ENCODE results near the gene CTU2.

The CTU2 gene

GRCh38 chr16:88696441-88696840 lies 9.9 kb upstream of the CTU2 start:
- no peak for DNase-seq (ENCODE audit: low read depth in 2 of 3, low spot score in 2 of 3)

GRCh38 chr16:88697116-88697830 lies 9.0 kb upstream of the CTU2 start:
- DNase-seq (ENCODE audit: low read depth in 2 of 3, low spot score in 2 of 3): no peak

GRCh38 chr16:88697831-88698615 lies 8.3 kb upstream of the CTU2 start:
- no peak for DNase-seq (ENCODE audit: low read depth in 2 of 3, low spot score in 2 of 3)

- no peak for DNase-seq (ENCODE audit: low read depth in 2 of 3, low spot score in 2 of 3)
Observed at GRCh38 chr16:88698646-88699045, 7.7 kb upstream of the CTU2 start.

GRCh38 chr16:88699180-88699579 lies 7.1 kb upstream of the CTU2 start:
- no peak for DNase-seq (ENCODE audit: low read depth in 2 of 3, low spot score in 2 of 3)

GRCh38 chr16:88700322-88700635 lies 6.0 kb upstream of the CTU2 start:
- no peak for DNase-seq (ENCODE audit: low read depth in 2 of 3, low spot score in 2 of 3)

GRCh38 chr16:88700636-88701482 lies 5.4 kb upstream of the CTU2 start:
- peak; percentile 85 to 95 (median 87) for DNase-seq (ENCODE audit: low read depth in 2 of 3, low spot score in 2 of 3)

- no peak for DNase-seq (ENCODE audit: low read depth in 2 of 3, low spot score in 2 of 3)
Observed at GRCh38 chr16:88701581-88702370, 4.5 kb upstream of the CTU2 start.

GRCh38 chr16:88702371-88703210 lies 3.7 kb upstream of the CTU2 start:
- DNase-seq (ENCODE audit: low read depth in 2 of 3, low spot score in 2 of 3): no peak

- DNase-seq (ENCODE audit: low read depth in 2 of 3, low spot score in 2 of 3): peak in 2 of 3 experiments; percentile 62 to 63
Observed at GRCh38 chr16:88703486-88704309, 2.6 kb upstream of the CTU2 start.

- DNase-seq (ENCODE audit: low read depth in 2 of 3, low spot score in 2 of 3): no peak
Observed at GRCh38 chr16:88705076-88705684, 1.1 kb upstream of the CTU2 start.

- no peak for DNase-seq (ENCODE audit: low read depth in 2 of 3, low spot score in 2 of 3)
Observed at GRCh38 chr16:88705801-88706228, 488 bp upstream of the CTU2 start.

GRCh38 chr16:88706965-88707826 lies 893 bp downstream of the CTU2 start:
- DNase-seq (ENCODE audit: low read depth in 2 of 3, low spot score in 2 of 3): no peak

GRCh38 chr16:88710556-88710955 lies 4.3 kb downstream of the CTU2 start:
- DNase-seq (ENCODE audit: low read depth in 2 of 3, low spot score in 2 of 3): no peak

GRCh38 chr16:88711750-88712340 lies 5.5 kb downstream of the CTU2 start:
- DNase-seq (ENCODE audit: low read depth in 2 of 3, low spot score in 2 of 3): no peak

GRCh38 chr16:88712362-88712979 lies 6.2 kb downstream of the CTU2 start:
- no peak for DNase-seq (ENCODE audit: low read depth in 2 of 3, low spot score in 2 of 3)

GRCh38 chr16:88713054-88713453 lies 6.8 kb downstream of the CTU2 start:
- no peak for DNase-seq (ENCODE audit: low read depth in 2 of 3, low spot score in 2 of 3)

All from activated CD8-positive, alpha-beta memory T cell treated with anti-CD3 and anti-CD28 coated beads for 48 hours (primary cell).